NCI-H1930 (cell line): ENCODE data around the gene EPHA8.

Experiments
- DNase-seq, 2 experiments: peaks; one replicate each; lab custom pipeline; 2025; lab: John Stamatoyannopoulos, UW

Gene EPHA8

GRCh38 chr1:22567197-22567596, 3.9 kb downstream of the EPHA8 start:
- no peak for DNase-seq

GRCh38 chr1:22567994-22568393, 4.7 kb downstream of the EPHA8 start:
- DNase-seq = no peak

- DNase-seq = no peak
Measured at GRCh38 chr1:22569269-22569668, 6.0 kb downstream of the EPHA8 start.

- DNase-seq = no peak
Measured at GRCh38 chr1:22570140-22570909, 7.0 kb downstream of the EPHA8 start.

- no peak for DNase-seq
Measured at GRCh38 chr1:22572818-22573217, 9.5 kb downstream of the EPHA8 start.

- no peak for DNase-seq
Measured at GRCh38 chr1:22573237-22573636, 9.9 kb downstream of the EPHA8 start.

- no peak for DNase-seq
Measured at GRCh38 chr1:22575532-22576149, 12.4 kb downstream of the EPHA8 start.

- no peak for DNase-seq
Measured at GRCh38 chr1:22576150-22576544, 12.9 kb downstream of the EPHA8 start.

- DNase-seq = no peak
Measured at GRCh38 chr1:22576617-22577016, 13.3 kb downstream of the EPHA8 start.

GRCh38 chr1:22578732-22579361, 15.6 kb downstream of the EPHA8 start:
- no peak for DNase-seq

GRCh38 chr1:22579541-22580155, 16.4 kb downstream of the EPHA8 start:
- DNase-seq = no peak

- no peak for DNase-seq
Measured at GRCh38 chr1:22582661-22583635, 19.7 kb downstream of the EPHA8 start.

GRCh38 chr1:22584001-22584562, 20.8 kb downstream of the EPHA8 start:
- no peak for DNase-seq

- DNase-seq = no peak
Measured at GRCh38 chr1:22584970-22585369, 21.7 kb downstream of the EPHA8 start.

GRCh38 chr1:22585471-22585870, 22.2 kb downstream of the EPHA8 start:
- no peak for DNase-seq

GRCh38 chr1:22586356-22587130, 23.3 kb downstream of the EPHA8 start:
- DNase-seq = no peak

- no peak for DNase-seq
Measured at GRCh38 chr1:22587247-22587646, 24.0 kb downstream of the EPHA8 start.

- no peak for DNase-seq
Measured at GRCh38 chr1:22588899-22589422, 25.7 kb downstream of the EPHA8 start.

GRCh38 chr1:22591576-22591975, 28.3 kb downstream of the EPHA8 start:
- DNase-seq = no peak

GRCh38 chr1:22592051-22592450, 28.8 kb downstream of the EPHA8 start:
- no peak for DNase-seq
